H1 (cell line): Measurements from ENCODE around the gene CCDC141. TPM values are rescaled to one million over a fixed set of nuclear protein-coding genes. Genes with fewer than 3 reads are reported as not detected.

Source experiments
- CTCF ChIA-PET: fragments of 300-600 bp; sonication (Branson Sonifier 250); formaldehyde crosslinking; loops from one replicate; lab custom pipeline; 2021; ENCODE audit not compliant: partially characterized antibody; lab: Charles Lee
- POLR2A ChIA-PET: fragments of 300-600 bp; sonication (Branson Sonifier 250); formaldehyde crosslinking; loops from one replicate; lab custom pipeline; 2021; ENCODE audit warnings: inconsistent platforms; ENCODE audit not compliant: partially characterized antibody; lab: Charles Lee
- DNase-seq, 2 experiments: peaks; one replicate each; pipeline versions ENCODE4 v3.0.0 to v3.0.0-alpha.2; 2010 to 2022; ENCODE audit warnings: low spot score in 2 of 2, low read depth in 1 of 2, mixed read lengths in 1 of 2
- FAIRE-seq: peaks from 2 replicates; lab custom pipeline; 2011; peaks lifted over from hg19 to GRCh38; lab: Jason Lieb, UNC
- H2AFZ ChIP-seq: 2 replicates; pipeline ENCODE4 v1.8.1; 2012; ENCODE audit warnings: low read length, inconsistent platforms
- H2AK5ac ChIP-seq: 2 replicates; pipeline ENCODE4 v1.6.1; 2013; ENCODE audit warnings: low read depth, low read length
- H2BK120ac ChIP-seq: replicated peaks from 2 replicates; pipeline ENCODE3; 2013; ENCODE audit warnings: low read depth, low read length, inconsistent platforms
- H2BK12ac ChIP-seq: 2 replicates; pipeline ENCODE4 v1.6.1; 2013; ENCODE audit warnings: low read depth, low read length
- H2BK15ac ChIP-seq: 2 replicates; pipeline ENCODE4 v1.6.1; 2013; ENCODE audit warnings: low read length
- H2BK20ac ChIP-seq: 2 replicates; pipeline ENCODE4 v1.6.1; 2013; ENCODE audit warnings: low read length
- H2BK5ac ChIP-seq: 2 replicates; pipeline ENCODE4 v1.6.1; 2013; ENCODE audit warnings: low read depth, low read length
- H3K14ac ChIP-seq: 2 replicates; pipeline ENCODE4 v1.6.1; 2013; ENCODE audit warnings: inconsistent platforms; ENCODE audit not compliant: insufficient read length
- H3K18ac ChIP-seq: 2 replicates; pipeline ENCODE4 v1.6.1; 2013; ENCODE audit warnings: low read length; ENCODE audit errors: extremely low read depth
- H3K23ac ChIP-seq: 2 replicates; pipeline ENCODE4 v1.6.1; 2013; ENCODE audit warnings: inconsistent platforms; ENCODE audit not compliant: insufficient read length
- H3K23me2 ChIP-seq: 2 replicates; pipeline ENCODE4 v1.6.1; 2013; ENCODE audit warnings: low read depth, low read length
- H3K27ac ChIP-seq: 2 replicates; pipeline ENCODE4 v1.6.1; 2011; ENCODE audit warnings: low read depth, low read length, inconsistent platforms
- H3K27me3 ChIP-seq, 4 experiments: replicated peaks in 1 of 4; 1 replicate in 1 of 4; 2 replicates in 3 of 4; pipeline versions ENCODE4 v1.6.1 to v1.8.1; 2011 to 2013; ENCODE audit warnings: low read length in 3 of 4, mild to moderate bottlenecking in 3 of 4, inconsistent platforms in 2 of 4, mixed read lengths in 2 of 4, moderate library complexity in 1 of 4; ENCODE audit not compliant: control insufficient read depth in 3 of 4, insufficient read depth in 3 of 4; ENCODE audit errors: extremely low read depth in 1 of 4
- H3K36me3 ChIP-seq, 4 experiments: 2 replicates each; pipeline versions ENCODE4 v1.6.1 to v1.8.1; 2011 to 2013; ENCODE audit warnings: mild to moderate bottlenecking in 4 of 4, low read length in 3 of 4, moderate library complexity in 2 of 4, control low read depth in 1 of 4, inconsistent platforms in 1 of 4; ENCODE audit not compliant: insufficient read depth in 4 of 4, control insufficient read depth in 2 of 4
- H3K4ac ChIP-seq: replicated peaks from 2 replicates; pipeline ENCODE3; 2013; ENCODE audit warnings: low read length, low read depth, mixed read lengths, inconsistent platforms; ENCODE audit not compliant: insufficient read length
- H3K4me1 ChIP-seq, 4 experiments: replicated peaks in 1 of 4; 1 replicate in 1 of 4; 2 replicates in 3 of 4; pipeline versions ENCODE4 v1.6.1 to v1.8.1; 2011 to 2013; ENCODE audit warnings: low read length in 3 of 4, inconsistent platforms in 2 of 4, mixed read lengths in 1 of 4; ENCODE audit not compliant: insufficient read depth in 4 of 4, control insufficient read depth in 3 of 4
- H3K4me2 ChIP-seq, 2 experiments: 2 replicates each; pipeline versions ENCODE4 v1.6.1 to v1.8.1; 2011 to 2013; ENCODE audit warnings: low read depth in 2 of 2, low read length in 2 of 2, control low read depth in 1 of 2, inconsistent platforms in 1 of 2, mild to moderate bottlenecking in 1 of 2; ENCODE audit not compliant: insufficient read depth in 1 of 2
- H3K4me3 ChIP-seq, 4 experiments: fragments of 200-600, 300-600 bp in 1 of 4; sonication (generic), shearing (Covaris generic), sonication (Bioruptor Twin) in 1 of 4; 2 replicates each; pipeline versions ENCODE4 v1.5.1 to v1.8.1; 2011 to 2016; ENCODE audit warnings: low read length in 4 of 4, low read depth in 3 of 4, control low read depth in 2 of 4, inconsistent platforms in 2 of 4, mild to moderate bottlenecking in 2 of 4, mixed read lengths in 1 of 4, moderate library complexity in 1 of 4; ENCODE audit not compliant: insufficient read depth in 2 of 4; ENCODE audit errors: extremely low read depth in 1 of 4
- H3K56ac ChIP-seq: replicated peaks from 2 replicates; pipeline ENCODE3; 2013; ENCODE audit warnings: low read depth, mild to moderate bottlenecking, mixed read lengths, low read length, inconsistent platforms; ENCODE audit not compliant: insufficient read length
- H3K79me1 ChIP-seq: 2 replicates; pipeline ENCODE4 v1.6.1; 2013; ENCODE audit warnings: low read depth, low read length, control low read depth
- H3K79me2 ChIP-seq, 2 experiments: 2 replicates each; pipeline versions ENCODE4 v1.6.1 to v1.8.1; 2012 to 2013; ENCODE audit warnings: low read length in 2 of 2, mild to moderate bottlenecking in 2 of 2, inconsistent platforms in 1 of 2; ENCODE audit not compliant: insufficient read depth in 2 of 2, control insufficient read depth in 1 of 2
- H3K9ac ChIP-seq, 4 experiments: replicated peaks in 1 of 4; 1 replicate in 1 of 4; 2 replicates in 3 of 4; pipeline versions ENCODE4 v1.6.1 to v1.8.1; 2011 to 2013; ENCODE audit warnings: low read depth in 3 of 4, low read length in 3 of 4, control low read depth in 2 of 4, mild to moderate bottlenecking in 2 of 4, moderate library complexity in 2 of 4, inconsistent platforms in 1 of 4; ENCODE audit errors: extremely low read depth in 1 of 4
- H3K9me3 ChIP-seq, 2 experiments: 2 replicates each; pipeline versions ENCODE4 v1.6.1 to v1.8.1; 2012 to 2013; ENCODE audit warnings: mild to moderate bottlenecking in 2 of 2, moderate library complexity in 2 of 2, control low read depth in 1 of 2, inconsistent platforms in 1 of 2, low read depth in 1 of 2, low read length in 1 of 2, mixed read lengths in 1 of 2; ENCODE audit not compliant: insufficient read depth in 2 of 2
- H4K20me1 ChIP-seq, 2 experiments: replicated peaks in 1 of 2; 2 replicates each; pipeline versions ENCODE3 to v1.8.1; 2011 to 2013; ENCODE audit warnings: inconsistent platforms in 2 of 2, low read length in 2 of 2, mild to moderate bottlenecking in 1 of 2; ENCODE audit not compliant: insufficient read depth in 2 of 2, control insufficient read depth in 1 of 2
- H4K5ac ChIP-seq: 2 replicates; pipeline ENCODE4 v1.6.1; 2013; ENCODE audit warnings: low read length, low read depth, mixed read lengths, inconsistent platforms; ENCODE audit not compliant: insufficient read length
- H4K8ac ChIP-seq: 2 replicates; pipeline ENCODE4 v1.8.0; 2013; ENCODE audit warnings: mild to moderate bottlenecking, moderate library complexity, low read length, inconsistent platforms; ENCODE audit not compliant: insufficient read depth; ENCODE audit errors: extremely low read depth
- H4K91ac ChIP-seq: replicated peaks from 2 replicates; pipeline ENCODE3; 2013; ENCODE audit warnings: low read length, mixed read lengths, inconsistent platforms; ENCODE audit not compliant: insufficient read length
- CBX8 ChIP-seq: fragments of 300-800, 300-1000 bp; sonication (generic); IDR thresholded peaks from 2 replicates; pipeline ENCODE4 v1.7.1; 2016; ENCODE audit warnings: low read depth, low read length, borderline replicate concordance
- CTBP2 ChIP-seq: IDR thresholded peaks from 2 replicates; pipeline ENCODE4 v1.7.0; 2011; ENCODE audit warnings: borderline replicate concordance, mild to moderate bottlenecking, moderate library complexity, mixed read lengths, low read length; ENCODE audit not compliant: insufficient read depth, insufficient read length
- EGR1 ChIP-seq: IDR thresholded peaks from 2 replicates; pipeline ENCODE4 v1.6.1; 2011; ENCODE audit warnings: low read depth, low read length, borderline replicate concordance
- EP300 ChIP-seq, 2 experiments: IDR thresholded peaks; 1 replicate in 1 of 2; 2 replicates in 1 of 2; pipeline ENCODE4 v1.6.1; 2011 to 2012; ENCODE audit warnings: low read depth in 2 of 2, low read length in 2 of 2, mild to moderate bottlenecking in 2 of 2, borderline replicate concordance in 1 of 2, inconsistent platforms in 1 of 2, moderate library complexity in 1 of 2
- GTF2F1 ChIP-seq: IDR thresholded peaks from 2 replicates; pipeline ENCODE4 v1.6.1; 2012; ENCODE audit warnings: low read depth, low read length, improper control_type of control experiment, borderline replicate concordance
- KDM4A ChIP-seq: IDR thresholded peaks from one replicate; pipeline ENCODE4 v1.7.1; 2012; ENCODE audit warnings: low read depth, mild to moderate bottlenecking, moderate library complexity, low read length, inconsistent platforms; ENCODE audit not compliant: severe bottlenecking
- NANOG ChIP-seq: IDR thresholded peaks from 2 replicates; pipeline ENCODE4 v1.6.1; 2011; ENCODE audit warnings: low read length, low read depth, mild to moderate bottlenecking, inconsistent platforms; ENCODE audit not compliant: insufficient read depth, poor library complexity, severe bottlenecking
- TEAD4 ChIP-seq: IDR thresholded peaks from 2 replicates; pipeline ENCODE4 v1.6.1; 2012; ENCODE audit warnings: low read depth, low read length, inconsistent platforms, mixed read lengths
- WGBS, 2 experiments: shearing (Covaris generic) in 1 of 2; methylation state at CpG; one replicate each; pipeline versions ENCODE4 v1.1.6 to v1.1.7; 2013 to 2015; ENCODE audit warnings: low lambda C conversion rate in 2 of 2, mixed read lengths in 2 of 2, inconsistent platforms in 1 of 2, low coverage in 1 of 2, missing lambda C conversion rate in 1 of 2; ENCODE audit not compliant: insufficient replicate concordance in 2 of 2, insufficient coverage in 1 of 2, insufficient read length in 1 of 2; ENCODE audit errors: extremely low coverage in 1 of 2, missing lambda C conversion rate in 1 of 2; 5-methylcytosine and 5-hydroxymethylcytosine counted together
- polyA plus RNA-seq, 7 experiments: library from polyadenylated mRNA; depleted of rRNA in 3 of 7; stranded (reverse) in 5 of 7; unstranded in 2 of 7; fragments of >200 nt in 5 of 7; fragments of 200-250 nt in 2 of 7; gene quantifications; 1 replicate in 5 of 7; 2 replicates in 1 of 7; 4 replicates in 1 of 7; pipeline versions ENCODE4 v1.2.1 to v1.2.3, GENCODE V29; 2011 to 2013; ENCODE audit warnings: missing spikeins in 2 of 7, mixed read lengths in 2 of 7
- total RNA-seq: library from RNA; stranded (reverse); fragmentation: NEBNext Ultra II Directional; extraction: Animal tissue kit (Norgen Biotek cat#: 25700); gene quantifications from 2 replicates; pipeline ENCODE4 v1.2.1, GENCODE V29; 2021

The CCDC141 gene
- total and polyA plus RNA-seq, 2 of the 8 experiments (the other 6 are each of a cell fraction or from before 2014, with no cell fraction given), result 0.56 to 21.6 TPM

- no peak overlapping the region for H2BK15ac ChIP-seq
- H4K5ac ChIP-seq, result no peak overlapping the region
- H4K91ac ChIP-seq, result no peak overlapping the region
- ChIA-PET CTCF (no interaction called here), POLR2A (no interaction called here)
- no peak overlapping the region for H3K9ac ChIP-seq
- H3K36me3 ChIP-seq, result no peaks in the 10 kb centered on the region
- H3K9me3 ChIP-seq, result no peaks in the 10 kb centered on the region
- H2BK20ac ChIP-seq, result no peak overlapping the region
- no peak overlapping the region for H3K23ac ChIP-seq
- H3K18ac ChIP-seq, result no peak overlapping the region
- no peak overlapping the region for H3K56ac ChIP-seq
- H3K23me2 ChIP-seq, result no peaks in the 10 kb centered on the region
- H3K4me3 ChIP-seq, result no peak overlapping the region
- 90% methylated on average over 3 of the region's 3 CpGs; no CpG with 5 or more reads in 1 of the 2 experiments for WGBS, 2 experiments
- no peak overlapping the region for H3K27ac ChIP-seq
- no peak overlapping the region for H2AK5ac ChIP-seq
- H3K14ac ChIP-seq, result no peak overlapping the region
- TF ChIP-seq GTF2F1, result no peak
- TF ChIP-seq CBX8, result no peak
- no peak for TF ChIP-seq KDM4A
- TF ChIP-seq TEAD4, result no peak
- TF ChIP-seq NANOG, result no peak
- no peak for TF ChIP-seq EGR1
- TF ChIP-seq CTBP2, result no peak
- no peak for TF ChIP-seq EP300 (IDR thresholded peaks at IDR 0.05; ENCODE audit: borderline replicate concordance in 1 of 2, low read depth in 2 of 2, low read length in 2 of 2)
- TF ChIP-seq, all 59 proteins: peak for 0
- Histone ChIP-seq H3K79me2 (no peaks in the 10 kb centered on the region), H3K27me3 (no peaks in the 10 kb centered on the region), H2AFZ (no peak overlapping the region), H4K8ac (no peak overlapping the region), H3K79me1 (no peaks in the 10 kb centered on the region), H3K4ac (no peak overlapping the region), H3K4me1 (peaks cover 0 to 3% (median 0%) of the 10 kb centered on the region in 4 experiments; a peak in 1 of 7 replicates), H2BK120ac (no peak overlapping the region), H4K20me1 (no peaks in the 10 kb centered on the region), H2BK5ac (no peak overlapping the region), H3K4me2 (no peak overlapping the region), H2BK12ac (no peak overlapping the region)
- FAIRE-seq (no peak), DNase-seq (no peak)
Observed at GRCh38 chr2:178870703-178871102, 179.2 kb downstream of the CCDC141 start.
